Gastroesophageal sphincter (tissue), 4 donors: ENCODE data around the gene OPCML. TPM values are rescaled to one million over a fixed set of nuclear protein-coding genes. Genes with fewer than 3 reads are reported as not detected.

Experiments
- ATAC-seq: fragments of 150-250 bp; one replicate; pipeline ENCODE4 v1.9.1; 2016; ENCODE audit warnings: mild to moderate bottlenecking, moderate library complexity
- H3K27ac ChIP-seq, 4 donors: fragments of 200-600 bp; sonication (generic) in 3 of 4; 1 replicate in 3 of 4; 2 replicates in 1 of 4; pipeline ENCODE4 v1.5.1; 2016 to 2019
- H3K27me3 ChIP-seq: fragments of 200-600 bp; sonication (generic); one replicate; pipeline ENCODE4 v1.5.1; 2019
- H3K36me3 ChIP-seq, 2 donors: fragments of 200-600 bp; sonication (generic); one replicate each; pipeline ENCODE4 v1.5.1; 2019; ENCODE audit warnings: control low read depth in 1 of 2
- H3K4me1 ChIP-seq, 3 donors: fragments of 200-600 bp; sonication (generic); 1 replicate in 2 of 3; 2 replicates in 1 of 3; pipeline ENCODE4 v1.5.1; 2016 to 2019; ENCODE audit warnings: control low read depth in 2 of 3
- H3K4me3 ChIP-seq, 2 donors: fragments of 200-600 bp; sonication (generic); one replicate each; pipeline ENCODE4 v1.5.1; 2019; ENCODE audit warnings: mild to moderate bottlenecking in 1 of 2, moderate library complexity in 1 of 2
- H3K9me3 ChIP-seq, 3 donors: fragments of 200-600 bp; sonication (generic); one replicate each; pipeline ENCODE4 v1.5.1; 2017 to 2019; ENCODE audit warnings: control low read depth in 2 of 3
- CTCF ChIP-seq, 4 experiments: fragments of 200-600 bp in 2 of 4; fragments of 450-650 bp in 2 of 4; sonication (generic) in 1 of 4; IDR thresholded peaks; one replicate each; pipeline ENCODE4 v1.5.1; 2017 to 2019; ENCODE audit warnings: antibody characterized with exemption in 4 of 4, mild to moderate bottlenecking in 2 of 4, moderate library complexity in 2 of 4
- EP300 ChIP-seq: sonication (generic); formaldehyde crosslinking; IDR thresholded peaks from one replicate; pipeline ENCODE4 v1.6.1; 2017; ENCODE audit warnings: antibody characterized with exemption, mild to moderate bottlenecking
- POLR2A ChIP-seq, 2 donors: fragments of 450-650 bp; IDR thresholded peaks; one replicate each; pipeline ENCODE4 v1.6.1; 2017; ENCODE audit warnings: antibody characterized with exemption in 2 of 2, mild to moderate bottlenecking in 2 of 2, moderate library complexity in 1 of 2
- POLR2AphosphoS5 ChIP-seq: sonication (generic); formaldehyde crosslinking; IDR thresholded peaks from one replicate; pipeline ENCODE4 v1.6.1; 2017; ENCODE audit warnings: antibody characterized with exemption
- WGBS, 2 donors: methylation state at CpG; one replicate each; pipeline ENCODE4 v1.1.5; 2018; ENCODE audit warnings: low coverage in 1 of 2; 5-methylcytosine and 5-hydroxymethylcytosine counted together
- total RNA-seq, 4 donors: library from RNA; depleted of rRNA; stranded (reverse); fragments of >200 nt; gene quantifications; one replicate each; pipeline ENCODE4 v1.1.0, GENCODE V29; 2016

The OPCML gene
- total RNA-seq, 4 donors from 2014 or later: 0.13 to 0.93 (median 0.33) TPM

- Histone ChIP-seq H3K27me3 (no peaks in the 10 kb centered on the region), H3K9me3 (no peaks in the 10 kb centered on the region), H3K36me3 (no peaks in the 10 kb centered on the region), H3K4me3 (no peak overlapping the region), H3K4me1 (no peaks in the 10 kb centered on the region), H3K27ac (no peak overlapping the region)
- no peak for TF ChIP-seq POLR2A (IDR thresholded peaks at IDR 0.05)
- TF ChIP-seq CTCF (IDR thresholded peaks at IDR 0.05): no peak
- TF ChIP-seq EP300: no peak
- no peak for TF ChIP-seq POLR2AphosphoS5
- ATAC-seq: no peak
- WGBS, 2 donors: 78 to 83% methylated on average over 1 of the region's 1 CpG
Observed at GRCh38 chr11:132817387-132817786, 714.9 kb downstream of the OPCML start.

- WGBS, 2 donors: 94 to 100% methylated on average over 1 to 2 of the region's 2 CpGs
- H3K36me3 ChIP-seq: no peaks in the 10 kb centered on the region
- no peak overlapping the region for H3K4me3 ChIP-seq
- H3K9me3 ChIP-seq: no peaks in the 10 kb centered on the region
- no peaks in the 10 kb centered on the region for H3K27me3 ChIP-seq
- no peak for ATAC-seq
- TF ChIP-seq CTCF (IDR thresholded peaks at IDR 0.05) (no peak), POLR2AphosphoS5 (no peak), POLR2A (IDR thresholded peaks at IDR 0.05) (no peak), EP300 (no peak)
- no peak overlapping the region for H3K27ac ChIP-seq
- no peaks in the 10 kb centered on the region for H3K4me1 ChIP-seq
Observed at GRCh38 chr11:132814410-132814809, 717.9 kb downstream of the OPCML start.

GRCh38 chr11:132811649-132812048 lies 720.7 kb downstream of the OPCML start:
- Histone ChIP-seq H3K9me3 (no peaks in the 10 kb centered on the region), H3K27me3 (no peaks in the 10 kb centered on the region), H3K36me3 (no peaks in the 10 kb centered on the region), H3K27ac (no peak overlapping the region), H3K4me3 (no peak overlapping the region), H3K4me1 (no peaks in the 10 kb centered on the region)
- no peak for TF ChIP-seq POLR2AphosphoS5
- no peak for TF ChIP-seq CTCF (IDR thresholded peaks at IDR 0.05)
- no peak for TF ChIP-seq EP300
- TF ChIP-seq POLR2A (IDR thresholded peaks at IDR 0.05): no peak
- 88 to 90% methylated on average over 4 to 5 of the region's 6 CpGs for WGBS, 2 donors
- no peak for ATAC-seq

GRCh38 chr11:132809070-132809469 lies 723.2 kb downstream of the OPCML start:
- Histone ChIP-seq H3K36me3 (no peaks in the 10 kb centered on the region), H3K4me1 (no peaks in the 10 kb centered on the region), H3K27me3 (peaks cover 5% of the 10 kb centered on the region), H3K4me3 (no peak overlapping the region), H3K27ac (no peak overlapping the region), H3K9me3 (no peaks in the 10 kb centered on the region)
- no peak for ATAC-seq
- 57 to 72% methylated on average over 3 to 6 of the region's 6 CpGs for WGBS, 2 donors
- TF ChIP-seq POLR2A (IDR thresholded peaks at IDR 0.05): no peak
- no peak for TF ChIP-seq CTCF (IDR thresholded peaks at IDR 0.05)
- no peak for TF ChIP-seq EP300
- TF ChIP-seq POLR2AphosphoS5: no peak

GRCh38 chr11:132804258-132804657 lies 728.0 kb downstream of the OPCML start:
- Histone ChIP-seq H3K4me3 (no peak overlapping the region), H3K27me3 (peaks cover 7% of the 10 kb centered on the region), H3K27ac (no peak overlapping the region), H3K4me1 (no peaks in the 10 kb centered on the region), H3K36me3 (no peaks in the 10 kb centered on the region), H3K9me3 (peaks cover 0 to 5% (median 0%) of the 10 kb centered on the region in 3 donors)
- no peak for TF ChIP-seq CTCF (IDR thresholded peaks at IDR 0.05)
- TF ChIP-seq POLR2A (IDR thresholded peaks at IDR 0.05): no peak
- TF ChIP-seq POLR2AphosphoS5: no peak
- WGBS, 2 donors: 73 to 77% methylated on average over 4 of the region's 4 CpGs
- no peak for ATAC-seq
